ENCODE data around the gene ALOX5.

DNA sequence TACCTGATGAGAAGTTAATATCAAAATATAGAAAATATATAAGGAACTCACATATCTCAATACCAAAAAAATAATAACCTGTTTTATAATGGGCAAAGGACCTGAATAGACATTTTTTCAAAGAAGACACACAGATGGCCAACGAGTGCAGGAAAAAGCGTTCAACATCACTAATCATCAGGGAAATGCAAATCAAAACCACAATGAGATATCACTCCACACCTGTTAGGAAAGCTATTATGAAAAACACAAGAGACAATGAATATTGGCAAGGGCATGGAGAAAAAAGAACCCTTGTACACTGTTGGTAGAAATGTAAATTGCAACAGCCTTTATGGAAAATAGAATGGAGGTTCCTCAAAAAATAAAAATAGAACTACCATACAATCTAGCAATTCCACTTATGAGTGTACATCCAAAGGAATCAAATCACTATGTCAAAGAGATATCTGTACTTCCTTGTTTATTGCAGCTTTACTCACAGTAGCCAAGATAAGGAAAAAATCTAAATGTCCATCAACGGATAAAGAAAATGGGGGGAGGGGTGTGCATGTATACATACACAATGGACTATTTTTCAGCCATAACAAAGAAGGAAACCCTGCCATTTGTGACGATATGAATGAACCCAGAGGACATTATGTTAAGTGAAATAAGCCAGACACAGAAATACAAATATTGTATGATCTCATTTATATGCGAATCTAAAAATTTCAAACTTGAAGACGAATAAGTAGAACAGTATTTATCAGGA is 3.6 kb upstream of the ALOX5 start:
- TF ChIP-seq CHD2 (IDR thresholded peaks at IDR 0.05; ENCODE audit: borderline replicate concordance, low read depth, low read length): no peak
- no peak for TF ChIP-seq SIN3A (IDR thresholded peaks at IDR 0.05; ENCODE audit: low read depth, low read length)
- TF ChIP-seq, protein P1, sequence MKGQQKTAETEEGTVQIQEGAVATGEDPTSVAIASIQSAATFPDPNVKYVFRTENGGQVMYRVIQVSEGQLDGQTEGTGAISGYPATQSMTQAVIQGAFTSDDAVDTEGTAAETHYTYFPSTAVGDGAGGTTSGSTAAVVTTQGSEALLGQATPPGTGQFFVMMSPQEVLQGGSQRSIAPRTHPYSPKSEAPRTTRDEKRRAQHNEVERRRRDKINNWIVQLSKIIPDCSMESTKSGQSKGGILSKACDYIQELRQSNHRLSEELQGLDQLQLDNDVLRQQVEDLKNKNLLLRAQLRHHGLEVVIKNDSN (IDR thresholded peaks at IDR 0.05; ENCODE audit: borderline replicate concordance, extremely low read length, insufficient read depth, low read depth, low read length): no peak
- no peak for TF ChIP-seq CTCF (IDR thresholded peaks at IDR 0.05 in 2 of 3, conservative IDR thresholded peaks at IDR 0.05 in 1 of 3; ENCODE audit: control insufficient read depth in 2 of 3, extremely low read depth in 1 of 3, insufficient read depth in 1 of 3, low read depth in 3 of 3, low read length in 3 of 3)
- TF ChIP-seq RAD21 (IDR thresholded peaks at IDR 0.05; ENCODE audit: insufficient read depth, low read depth, low read length): no peak
- no peak for TF ChIP-seq MAX (IDR thresholded peaks at IDR 0.05; ENCODE audit: low read depth, low read length)
